Measurements from ENCODE around the gene TRERF1. TPM values are rescaled to one million over a fixed set of nuclear protein-coding genes. Genes with fewer than 3 reads are reported as not detected.

TRERF1 gene
- total RNA-seq, 8 experiments from 2014 or later = 3.5 to 21.2 (median 5.2) TPM

DNA sequence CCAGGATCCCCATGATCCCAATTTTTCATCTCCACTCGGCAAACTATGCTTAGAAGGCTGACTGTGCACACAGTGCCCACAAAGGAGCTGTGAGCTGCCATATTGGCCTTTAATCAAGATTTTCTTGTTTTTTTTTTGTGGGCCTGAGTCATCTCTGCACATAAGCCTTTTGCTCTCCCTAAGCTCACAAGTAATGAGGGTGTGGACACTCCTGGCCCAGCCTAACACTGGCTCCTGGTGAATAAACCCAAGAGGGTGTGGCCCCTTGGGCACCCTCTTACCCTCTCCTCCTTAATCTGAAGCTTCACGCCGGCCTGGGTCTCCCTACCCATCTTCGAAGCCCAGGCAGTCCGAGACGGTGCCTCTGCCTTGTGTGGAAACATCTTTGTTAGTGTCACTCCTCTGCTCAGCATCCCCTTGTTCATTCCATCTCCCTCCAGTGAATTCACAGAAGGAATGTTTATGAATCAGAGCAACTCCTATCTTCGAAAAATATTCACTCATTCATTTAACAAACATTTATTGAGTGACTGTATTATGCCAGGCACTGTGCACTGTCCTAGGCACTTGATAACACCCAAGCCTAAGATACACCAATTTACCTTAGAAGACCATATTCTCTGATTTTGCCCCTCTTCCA lies 211.9 kb downstream of the TRERF1 start:
- peak in 3 of 8 experiments; percentile 76 to 95 (median 92) for ATAC-seq (replicated peaks in 6 of 8)
- 0 to 100% (median 84%) methylated on average over 1 to 7 of the region's 7 CpGs; no CpG with 5 or more reads in 2 of the 10 experiments for WGBS, 10 experiments
- in situ Hi-C loops (cut with MboI; ENCODE audit: low pct_unique_long_range_greater_than_20kb in 2 of 9, low sequenced_read_pairs in 9 of 9, unreplicated experiment in 9 of 9) = loop anchor here in 1 of 9 experiments (25.0 kb wide), 1 partner anchor 297 kb away; no protein-coding TSS in a partner anchor
- Histone ChIP-seq H3K4me1 (replicated peaks in 1 of 2) (peaks cover 10 to 16% of the 10 kb centered on the region in 2 donors), H3K27ac (no peak overlapping the region), H3K4me3 (no peak overlapping the region)

DNA sequence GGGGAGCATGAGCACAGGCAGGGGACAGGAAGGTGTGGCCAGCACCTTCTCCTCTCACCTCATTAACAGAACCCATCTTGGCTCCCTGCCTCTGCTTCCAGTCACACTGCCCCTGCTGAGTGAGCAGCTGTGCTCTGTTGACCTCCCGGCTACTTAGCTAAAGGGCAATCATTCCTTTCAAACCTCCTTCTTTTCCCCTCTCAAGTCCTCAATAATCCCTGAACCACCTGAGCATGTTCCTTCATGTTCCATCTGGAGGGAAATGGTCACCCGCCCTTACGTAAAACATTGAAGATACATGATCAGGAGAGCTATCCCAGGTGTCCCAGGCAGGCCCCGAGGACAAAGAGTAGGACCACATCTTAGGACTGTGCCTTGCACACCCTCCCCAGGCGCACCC lies 212.4 kb downstream of the TRERF1 start:
- Histone ChIP-seq H3K4me3 (no peak overlapping the region), H3K4me1 (replicated peaks in 1 of 2) (peaks cover 10 to 16% of the 10 kb centered on the region in 2 donors), H3K27ac (no peak overlapping the region)
- in situ Hi-C loops (cut with MboI; ENCODE audit: low pct_unique_long_range_greater_than_20kb in 2 of 9, low sequenced_read_pairs in 9 of 9, unreplicated experiment in 9 of 9) = loop anchor here in 1 of 9 experiments (25.0 kb wide), 1 partner anchor 298 kb away; no protein-coding TSS in a partner anchor
- WGBS, 10 experiments = 80 to 100% (median 100%) methylated on average over 1 to 4 of the region's 5 CpGs; no CpG with 5 or more reads in 5 of the 10 experiments
- ATAC-seq (replicated peaks in 6 of 8) = no peak

DNA sequence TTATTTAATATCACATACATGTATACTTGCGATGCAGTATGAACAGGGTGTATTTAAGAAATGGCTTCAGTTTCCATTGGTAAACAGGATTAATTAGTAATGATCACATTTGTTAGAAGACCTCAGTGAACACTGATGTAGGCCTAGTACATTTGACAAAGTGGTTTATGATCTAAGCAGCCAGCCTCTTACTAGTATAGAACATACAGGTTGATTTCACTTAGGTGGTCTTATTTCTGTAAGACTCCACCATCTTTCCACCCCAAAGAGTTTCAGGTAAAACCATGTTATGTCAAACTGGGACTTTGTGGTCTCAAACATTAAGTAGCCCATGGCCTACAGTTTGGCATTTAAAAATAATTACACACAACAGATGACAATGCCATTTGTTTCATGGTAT lies 213.9 kb downstream of the TRERF1 start:
- no peak for ATAC-seq (replicated peaks in 6 of 8)
- WGBS, 10 experiments = 80 to 100% (median 94%) methylated on average over 1 of the region's 1 CpG; no CpG with 5 or more reads in 4 of the 10 experiments
- in situ Hi-C loops (cut with MboI; ENCODE audit: low pct_unique_long_range_greater_than_20kb in 2 of 9, low sequenced_read_pairs in 9 of 9, unreplicated experiment in 9 of 9) = loop anchor here in 1 of 9 experiments (25.0 kb wide), 1 partner anchor 299 kb away; no protein-coding TSS in a partner anchor
- H3K4me1 ChIP-seq (replicated peaks in 1 of 2) = peaks cover 10 to 16% of the 10 kb centered on the region in 2 donors
- no peak overlapping the region for H3K27ac ChIP-seq
- H3K4me3 ChIP-seq = no peak overlapping the region

DNA sequence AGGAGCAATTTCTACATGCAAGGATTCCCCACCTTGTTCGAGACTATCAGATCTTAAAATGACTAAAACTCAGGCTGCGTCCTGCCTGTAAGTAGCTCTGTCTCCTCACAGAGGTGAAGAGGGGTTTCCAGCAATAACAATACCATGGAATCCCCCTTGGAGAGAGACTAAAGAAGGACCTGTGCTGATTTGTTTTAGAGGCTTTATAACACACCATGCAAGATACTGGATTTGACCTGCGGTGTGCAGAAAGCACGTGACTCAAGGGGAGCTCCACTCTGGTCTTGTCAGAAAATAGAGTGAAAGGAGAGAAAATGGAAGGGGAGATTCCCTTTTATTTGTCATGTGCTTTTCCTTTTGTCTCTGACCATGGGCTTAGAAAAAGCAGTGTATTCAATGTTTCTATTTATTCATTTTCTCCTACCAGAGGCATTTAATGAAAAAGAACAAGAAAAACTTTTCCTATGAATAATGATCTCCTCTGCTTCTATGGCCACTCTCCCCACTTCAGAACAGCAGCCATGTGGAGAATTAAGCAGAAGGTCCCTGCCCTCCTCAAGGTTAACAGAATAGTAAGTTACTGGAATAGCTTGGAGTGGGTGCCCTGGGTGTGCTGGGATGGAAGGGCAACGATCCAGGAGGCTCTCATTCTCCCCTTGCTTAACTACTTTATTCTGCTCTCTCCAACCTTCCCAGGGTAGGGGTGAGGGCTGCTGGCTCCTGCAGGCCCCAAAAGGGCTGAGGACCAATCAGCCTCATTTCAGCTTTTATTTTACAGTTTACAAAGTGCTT lies 214.8 kb downstream of the TRERF1 start:
- H3K4me1 ChIP-seq (replicated peaks in 1 of 2) = peaks cover 10 to 16% of the 10 kb centered on the region in 2 donors
- no peak overlapping the region for H3K4me3 ChIP-seq
- H3K27ac ChIP-seq = peak overlapping the region in 1 of 2 donors; percentile 13
- ATAC-seq (replicated peaks in 6 of 8) = peak in 5 of 8 experiments; percentile 55 to 83 (median 77)
- WGBS, 10 experiments = 50 to 100% (median 74%) methylated on average over 1 to 5 of the region's 5 CpGs; no CpG with 5 or more reads in 2 of the 10 experiments
- in situ Hi-C loops (cut with MboI; ENCODE audit: low pct_unique_long_range_greater_than_20kb in 2 of 9, low sequenced_read_pairs in 9 of 9, unreplicated experiment in 9 of 9) = loop anchor here in 1 of 9 experiments (25.0 kb wide), 1 partner anchor 300 kb away; no protein-coding TSS in a partner anchor

DNA sequence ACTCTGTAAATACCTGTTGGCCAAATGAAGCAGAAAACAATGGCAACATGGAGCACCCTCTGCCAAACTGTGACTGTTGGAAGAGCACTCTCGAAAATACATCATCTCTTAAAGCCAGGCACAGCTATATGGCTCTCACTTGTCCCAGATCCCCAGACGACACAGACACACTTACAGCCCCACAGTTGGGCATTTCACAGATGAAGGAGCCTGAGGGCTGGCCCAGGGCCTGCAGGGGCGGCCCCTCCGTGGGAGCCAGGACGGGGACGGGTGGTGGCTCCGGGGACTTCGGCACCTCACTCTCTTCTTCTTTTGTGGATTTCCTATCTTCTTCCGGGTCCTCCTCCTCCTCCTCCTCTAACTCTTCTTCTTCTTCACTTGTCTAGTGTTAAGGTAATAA lies 215.7 kb downstream of the TRERF1 start:
- Histone ChIP-seq H3K4me3 (no peak overlapping the region), H3K4me1 (replicated peaks in 1 of 2) (peaks cover 10 to 16% of the 10 kb centered on the region in 2 donors), H3K27ac (no peak overlapping the region)
- in situ Hi-C loops (cut with MboI; ENCODE audit: low pct_unique_long_range_greater_than_20kb in 2 of 9, low sequenced_read_pairs in 9 of 9, unreplicated experiment in 9 of 9) = loop anchor here in 1 of 9 experiments (25.0 kb wide), 1 partner anchor 301 kb away; no protein-coding TSS in a partner anchor
- ATAC-seq (replicated peaks in 6 of 8) = no peak
- 67 to 100% (median 97%) methylated on average over 1 to 8 of the region's 9 CpGs; no CpG with 5 or more reads in 4 of the 10 experiments for WGBS, 10 experiments

DNA sequence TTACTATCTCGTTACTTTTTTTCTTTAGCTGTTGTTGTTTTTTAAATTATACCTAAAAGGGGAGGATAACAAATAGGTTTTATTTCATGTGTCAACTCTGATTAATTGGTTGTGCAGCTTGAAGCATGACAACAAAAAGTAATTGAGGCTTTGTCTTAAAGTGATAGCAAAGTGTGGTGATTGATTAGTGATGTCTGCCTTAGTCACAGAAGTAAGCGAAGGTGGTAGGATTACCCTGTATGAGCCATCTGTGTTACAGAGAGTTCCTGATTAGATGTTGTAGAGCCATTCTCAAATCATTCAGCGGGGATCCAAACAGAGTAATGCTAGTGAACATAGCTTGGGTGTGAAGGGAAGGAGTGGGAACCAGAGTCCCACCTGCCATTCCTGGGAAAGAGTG lies 219.7 kb downstream of the TRERF1 start:
- H3K4me1 ChIP-seq (replicated peaks in 1 of 2) = peaks cover 4 to 8% of the 10 kb centered on the region in 2 donors
- 71 to 100% (median 98%) methylated on average over 1 to 3 of the region's 3 CpGs for WGBS, 10 experiments
- no peak overlapping the region for H3K4me3 ChIP-seq
- no peak for ATAC-seq (replicated peaks in 6 of 8)
- in situ Hi-C loops (cut with MboI; ENCODE audit: low pct_unique_long_range_greater_than_20kb in 2 of 9, low sequenced_read_pairs in 9 of 9, unreplicated experiment in 9 of 9) = loop anchor here in 1 of 9 experiments (25.0 kb wide), 1 partner anchor 305 kb away; no protein-coding TSS in a partner anchor
- no peak overlapping the region for H3K27ac ChIP-seq

DNA sequence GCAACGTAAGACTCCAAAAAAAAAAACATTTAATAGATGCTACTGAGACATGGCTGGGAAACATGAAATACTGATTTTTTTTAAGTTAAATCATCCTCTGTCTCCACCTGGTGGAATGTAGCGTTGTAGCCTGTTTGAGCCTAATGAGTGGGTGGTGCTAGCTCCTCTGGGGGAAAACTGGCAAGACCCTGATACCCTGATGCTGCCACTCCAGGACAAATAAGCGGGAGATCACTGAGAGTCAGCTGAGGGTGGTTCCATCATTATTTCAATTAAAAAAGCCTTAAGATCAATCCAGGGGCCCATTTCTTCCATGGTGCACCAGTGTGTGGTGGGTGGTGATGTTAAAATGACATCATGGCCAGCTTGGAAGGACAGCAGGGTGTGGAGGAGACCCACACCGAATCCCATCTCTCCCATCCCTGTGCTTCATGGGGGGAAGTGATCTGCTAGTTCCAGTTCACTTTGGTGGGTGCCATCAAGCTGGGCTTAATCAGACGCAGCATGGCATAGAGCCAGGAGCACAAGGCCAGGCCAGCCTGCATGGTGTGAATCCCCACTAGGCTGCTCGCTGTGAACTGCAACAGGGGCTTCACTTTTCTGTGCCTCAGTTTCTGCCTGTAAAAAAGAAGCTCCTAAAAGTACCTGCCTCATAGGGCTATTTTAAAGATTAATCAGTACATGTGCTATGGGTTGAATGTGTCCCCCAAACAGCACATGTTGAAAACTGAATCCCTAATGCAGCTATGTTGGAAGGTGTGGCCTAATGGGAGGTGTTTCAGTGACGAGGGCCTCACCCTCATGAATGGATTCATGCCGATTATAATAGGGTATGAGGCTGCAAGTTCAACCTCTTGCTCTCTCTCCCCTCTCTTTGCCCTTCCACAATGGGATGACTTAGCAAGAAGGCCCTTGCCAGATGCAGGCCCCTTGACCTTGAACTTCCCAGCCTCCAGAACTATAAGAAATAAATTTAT lies 221.1 kb downstream of the TRERF1 start:
- ATAC-seq (replicated peaks in 6 of 8) = peak in 5 of 8 experiments; percentile 27 to 79 (median 72)
- H3K4me3 ChIP-seq = no peak overlapping the region
- H3K4me1 ChIP-seq (replicated peaks in 1 of 2) = no peaks in the 10 kb centered on the region
- 57 to 100% (median 88%) methylated on average over 1 to 5 of the region's 8 CpGs for WGBS, 10 experiments
- H3K27ac ChIP-seq = no peak overlapping the region
- in situ Hi-C loops (cut with MboI; ENCODE audit: low pct_unique_long_range_greater_than_20kb in 2 of 9, low sequenced_read_pairs in 9 of 9, unreplicated experiment in 9 of 9) = loop anchor here in 1 of 9 experiments (25.0 kb wide), 1 partner anchor 307 kb away; no protein-coding TSS in a partner anchor

DNA sequence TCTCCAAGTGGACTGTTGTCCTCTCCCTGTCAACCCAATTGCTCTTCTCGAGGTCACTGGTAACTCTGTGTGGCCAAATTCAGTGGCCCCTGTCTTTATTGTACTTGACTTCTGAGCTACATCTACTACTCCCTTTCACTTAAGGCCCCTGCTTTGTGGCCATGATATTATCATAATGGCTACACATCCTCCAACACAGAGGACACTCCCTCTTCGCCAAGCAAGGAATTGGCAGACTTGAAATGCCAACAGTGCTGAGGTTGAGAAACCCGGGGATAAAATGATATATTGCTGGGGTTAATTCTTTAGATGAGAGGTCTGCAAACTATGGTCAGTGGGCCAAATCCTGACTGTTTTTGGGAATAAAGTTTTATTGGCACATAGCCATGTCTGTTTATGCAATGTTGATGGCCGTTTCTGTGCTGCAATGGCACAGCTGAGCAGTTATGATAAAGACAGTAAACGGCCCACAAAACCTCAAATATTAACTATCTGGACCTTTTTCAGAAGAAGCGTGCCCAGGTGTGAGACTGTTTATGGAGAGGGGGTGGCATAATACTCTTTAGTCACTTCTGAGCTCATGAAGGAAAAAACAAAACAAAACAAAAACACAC lies 222.1 kb downstream of the TRERF1 start:
- ATAC-seq (replicated peaks in 6 of 8) = no peak
- Histone ChIP-seq H3K4me1 (replicated peaks in 1 of 2) (peaks cover 0 to 3% of the 10 kb centered on the region in 2 donors), H3K4me3 (no peak overlapping the region), H3K27ac (no peak overlapping the region)
- WGBS, 10 experiments = 60 to 100% (median 89%) methylated on average over 1 to 6 of the region's 6 CpGs; no CpG with 5 or more reads in 1 of the 10 experiments
- in situ Hi-C loops (cut with MboI; ENCODE audit: low pct_unique_long_range_greater_than_20kb in 2 of 9, low sequenced_read_pairs in 9 of 9, unreplicated experiment in 9 of 9) = loop anchor here in 1 of 9 experiments (25.0 kb wide), 1 partner anchor 308 kb away; no protein-coding TSS in a partner anchor

DNA sequence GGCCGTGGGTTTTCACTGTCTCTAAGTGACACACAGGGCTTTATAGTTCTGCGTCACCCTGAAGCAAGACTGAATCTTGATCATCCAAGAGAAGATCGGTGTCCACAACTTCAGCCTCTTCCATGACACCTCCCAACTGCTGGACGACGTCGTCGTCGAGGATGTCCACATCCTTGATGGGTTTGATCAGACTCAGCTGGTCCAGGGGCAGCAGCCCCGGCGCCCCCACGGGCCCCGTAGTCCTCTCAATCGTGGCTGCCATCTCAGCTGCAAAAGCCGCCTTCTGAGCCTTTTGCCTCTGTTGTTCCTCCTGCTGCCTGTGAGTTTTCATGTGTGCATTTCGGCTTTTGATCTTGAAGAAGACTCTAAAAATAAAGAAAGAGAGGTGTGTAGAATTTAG lies 223.4 kb downstream of the TRERF1 start:
- H3K4me3 ChIP-seq = no peak overlapping the region
- no peak overlapping the region for H3K27ac ChIP-seq
- in situ Hi-C loops (cut with MboI; ENCODE audit: low pct_unique_long_range_greater_than_20kb in 2 of 9, low sequenced_read_pairs in 9 of 9, unreplicated experiment in 9 of 9) = loop anchor here in 1 of 9 experiments (25.0 kb wide), 1 partner anchor 309 kb away; no protein-coding TSS in a partner anchor
- ATAC-seq (replicated peaks in 6 of 8) = no peak
- H3K4me1 ChIP-seq (replicated peaks in 1 of 2) = peaks cover 0 to 5% of the 10 kb centered on the region in 2 donors
- WGBS, 10 experiments = 81 to 100% (median 96%) methylated on average over 1 to 13 of the region's 15 CpGs

DNA sequence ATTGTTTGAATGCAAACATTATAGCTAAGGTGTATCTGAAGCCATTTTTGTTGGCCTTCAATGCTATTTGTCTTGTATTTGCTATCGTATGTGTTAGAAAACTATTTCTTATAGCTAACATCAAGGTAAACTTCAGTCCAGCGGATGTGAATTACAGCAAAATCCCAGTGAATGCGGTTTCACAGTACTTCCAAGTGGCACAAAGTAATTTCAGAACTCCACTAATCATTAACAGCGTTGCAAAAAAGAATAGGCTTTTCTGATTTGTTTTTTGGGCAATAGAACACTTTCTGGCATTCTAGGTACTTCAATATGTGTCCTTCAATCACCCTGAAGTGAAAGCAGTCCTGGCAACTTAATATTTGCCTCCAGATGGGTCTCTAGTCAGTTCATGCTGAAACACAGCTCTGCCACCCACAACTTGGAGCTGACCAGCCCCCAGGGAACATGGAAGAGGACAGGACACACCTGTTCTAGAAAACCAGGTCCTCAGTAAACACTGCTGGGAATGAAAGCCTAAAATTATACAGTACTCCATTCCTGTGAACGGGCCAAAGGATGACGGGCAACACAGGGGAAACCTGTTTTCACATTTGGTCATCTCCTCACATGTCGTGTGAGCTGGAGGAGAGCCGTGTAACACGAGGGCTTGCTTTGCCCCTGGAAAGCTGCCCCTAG lies 224.4 kb downstream of the TRERF1 start:
- no peak for ATAC-seq (replicated peaks in 6 of 8)
- 69 to 100% (median 93%) methylated on average over 2 to 8 of the region's 9 CpGs for WGBS, 10 experiments
- Histone ChIP-seq H3K27ac (no peak overlapping the region), H3K4me3 (no peak overlapping the region), H3K4me1 (replicated peaks in 1 of 2) (peaks cover 0 to 5% of the 10 kb centered on the region in 2 donors)
- in situ Hi-C loops (cut with MboI; ENCODE audit: low pct_unique_long_range_greater_than_20kb in 2 of 9, low sequenced_read_pairs in 9 of 9, unreplicated experiment in 9 of 9) = loop anchor here in 1 of 9 experiments (25.0 kb wide), 1 partner anchor 310 kb away; no protein-coding TSS in a partner anchor

DNA sequence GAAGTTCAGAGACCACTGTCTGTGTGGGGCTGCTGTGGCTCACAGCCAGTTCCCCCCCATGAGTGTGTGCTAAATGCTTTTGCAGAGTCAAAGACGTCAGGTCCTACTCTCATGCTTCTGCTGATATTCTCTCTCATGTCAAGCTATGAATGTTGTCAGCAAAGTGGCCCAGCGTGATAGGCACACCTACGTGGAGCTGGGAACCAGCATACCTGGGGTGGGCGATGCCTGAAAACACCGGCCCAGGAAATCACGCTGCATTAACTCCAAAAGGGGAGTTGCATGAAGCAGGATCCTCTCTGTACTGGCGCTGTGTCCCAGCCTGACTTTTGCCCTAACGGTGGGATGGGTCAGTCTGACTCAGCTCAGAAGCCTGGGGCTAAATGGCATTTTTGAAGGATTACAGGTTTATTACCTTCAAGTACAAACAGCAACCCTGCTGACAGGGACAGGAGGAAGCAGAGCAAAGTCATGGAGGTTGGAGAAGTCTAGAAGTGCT lies 225.0 kb downstream of the TRERF1 start:
- H3K27ac ChIP-seq = no peak overlapping the region
- ATAC-seq (replicated peaks in 6 of 8) = peak; percentile 17 to 58 (median 46)
- no peak overlapping the region for H3K4me3 ChIP-seq
- in situ Hi-C loops (cut with MboI; ENCODE audit: low pct_unique_long_range_greater_than_20kb in 2 of 9, low sequenced_read_pairs in 9 of 9, unreplicated experiment in 9 of 9) = loop anchor here in 1 of 9 experiments (25.0 kb wide), 1 partner anchor 311 kb away; no protein-coding TSS in a partner anchor
- 11 to 100% (median 67%) methylated on average over 1 to 4 of the region's 8 CpGs; no CpG with 5 or more reads in 1 of the 10 experiments for WGBS, 10 experiments
- H3K4me1 ChIP-seq (replicated peaks in 1 of 2) = peaks cover 0 to 5% of the 10 kb centered on the region in 2 donors
